HEK293 (cell line): ENCODE measurements around the gene ZMYND15.

Source experiments
- ATF2 ChIP-seq: fragments of 450-650 bp; formaldehyde crosslinking; IDR thresholded peaks from 2 replicates; pipeline ENCODE4 v1.5.1; 2016; ENCODE audit warnings: missing biosample characterization, missing genetic modification characterization, low read depth
- CTCF ChIP-seq: fragments of 450-650 bp; formaldehyde crosslinking; IDR thresholded peaks from 2 replicates; pipeline ENCODE4 v1.5.1; 2016; ENCODE audit warnings: missing biosample characterization, missing genetic modification characterization
- PATZ1 ChIP-seq: fragments of 450-650 bp; formaldehyde crosslinking; IDR thresholded peaks from 2 replicates; pipeline ENCODE4 v1.5.1; 2016; ENCODE audit warnings: missing biosample characterization, missing genetic modification characterization
- ZIC2 ChIP-seq: fragments of 450-650 bp; formaldehyde crosslinking; IDR thresholded peaks from 2 replicates; pipeline ENCODE4 v1.5.1; 2016; ENCODE audit warnings: missing biosample characterization, missing genetic modification characterization
- ZNF629 ChIP-seq: fragments of 450-650 bp; formaldehyde crosslinking; IDR thresholded peaks from 2 replicates; pipeline ENCODE4 v1.5.1; 2017; ENCODE audit warnings: missing biosample characterization, missing genetic modification characterization
- ZNF660 ChIP-seq: fragments of 450-650 bp; IDR thresholded peaks from 2 replicates; pipeline ENCODE4 v1.5.1; 2018; ENCODE audit warnings: missing biosample characterization, mild to moderate bottlenecking, missing genetic modification characterization
- ZNF677 ChIP-seq: fragments of 450-650 bp; IDR thresholded peaks from 2 replicates; pipeline ENCODE4 v1.5.0; 2018; ENCODE audit warnings: missing biosample characterization, mild to moderate bottlenecking, missing genetic modification characterization, moderate library complexity
- ZNF785 ChIP-seq: fragments of 450-650 bp; formaldehyde crosslinking; IDR thresholded peaks from 2 replicates; pipeline ENCODE4 v1.5.1; 2016; ENCODE audit warnings: missing biosample characterization, missing genetic modification characterization

GRCh38 chr17:4693416-4693815 lies 46.2 kb upstream of the ZMYND15 start:
- TF ChIP-seq CTCF, result no peak
- no peak for TF ChIP-seq PATZ1 (tag by site-specific recombination)
- no peak for TF ChIP-seq ZNF629
- TF ChIP-seq ZIC2 (tag by site-specific recombination), result no peak
- TF ChIP-seq ZNF785 (tag by site-specific recombination), result no peak
- TF ChIP-seq ZNF660 (tag by site-specific recombination), result no peak
- TF ChIP-seq ATF2 (tag by site-specific recombination), result no peak
- TF ChIP-seq ZNF677 (tag by site-specific recombination), result no peak
